Esophagus squamous epithelium (tissue), 5 donors: ENCODE data around the gene GNG14. TPM values are rescaled to one million over a fixed set of nuclear protein-coding genes. Genes with fewer than 3 reads are reported as not detected.

Experiments used
- DNase-seq: peaks from one replicate; lab custom pipeline; 2025; lab: John Stamatoyannopoulos, UW
- H3K27ac ChIP-seq, 4 donors: fragments of 200-600 bp; sonication (generic); one replicate each; pipeline ENCODE4 v1.5.1; 2016 to 2019; ENCODE audit warnings: mild to moderate bottlenecking in 1 of 4
- H3K27me3 ChIP-seq, 4 donors: fragments of 200-600 bp; sonication (generic); 1 replicate in 3 of 4; 2 replicates in 1 of 4; pipeline versions ENCODE4 v1.5.1 to v1.6.0; 2017 to 2021; ENCODE audit warnings: antibody characterized with exemption in 1 of 4
- H3K36me3 ChIP-seq, 3 donors: fragments of 200-600 bp; sonication (generic); one replicate each; pipeline ENCODE4 v1.5.1; 2016 to 2019
- H3K4me1 ChIP-seq, 3 donors: fragments of 200-600 bp; sonication (generic); one replicate each; pipeline ENCODE4 v1.5.1; 2017 to 2019
- H3K4me3 ChIP-seq, 4 donors: fragments of 200-600 bp; sonication (generic); 1 replicate in 3 of 4; 2 replicates in 1 of 4; pipeline ENCODE4 v1.5.1; 2016 to 2019; ENCODE audit warnings: mild to moderate bottlenecking in 2 of 4, moderate library complexity in 1 of 4
- H3K9me3 ChIP-seq, 3 donors: fragments of 200-600 bp; sonication (generic); one replicate each; pipeline ENCODE4 v1.5.1; 2016 to 2019
- CTCF ChIP-seq, 6 experiments: fragments of 450-650 bp in 4 of 6; fragments of 200-600 bp in 2 of 6; sonication (generic) in 2 of 6; IDR thresholded peaks; one replicate each; pipeline ENCODE4 v1.5.1; 2016 to 2019; ENCODE audit warnings: antibody characterized with exemption in 6 of 6, mild to moderate bottlenecking in 4 of 6, moderate library complexity in 4 of 6
- POLR2A ChIP-seq, 4 donors: fragments of 450-650 bp; IDR thresholded peaks; one replicate each; pipeline ENCODE4 v1.6.1; 2017; ENCODE audit warnings: antibody characterized with exemption in 4 of 4, mild to moderate bottlenecking in 4 of 4, moderate library complexity in 3 of 4
- WGBS, 2 donors: methylation state at CpG; one replicate each; pipeline ENCODE4 v1.1.5; 2018; 5-methylcytosine and 5-hydroxymethylcytosine counted together
- intact Hi-C: fragments of 100-400 bp; cut with DNase I; formaldehyde crosslinking; loops from one replicate; pipeline ENCODE4 v1.15.0; 2022
- total RNA-seq, 4 donors: library from RNA; depleted of rRNA; stranded (reverse); fragments of >200 nt; gene quantifications; one replicate each; pipeline ENCODE4 v1.1.0, GENCODE V29; 2016
- donor health status: DM: yes; HTN: yes; CAD: no.

The GNG14 gene
- total RNA-seq, 4 donors from 2014 or later = not detected

- no peak for DNase-seq
- Histone ChIP-seq H3K36me3 (peaks cover 0 to 29% (median 4%) of the 10 kb centered on the region in 3 donors), H3K4me3 (no peak overlapping the region), H3K4me1 (peaks cover 11 to 15% (median 12%) of the 10 kb centered on the region in 3 donors), H3K9me3 (no peaks in the 10 kb centered on the region), H3K27ac (no peak overlapping the region), H3K27me3 (no peaks in the 10 kb centered on the region)
- 93 to 96% methylated on average over 6 to 10 of the region's 10 CpGs for WGBS, 2 donors
- intact Hi-C loops = no loop called here
- TF ChIP-seq POLR2A (IDR thresholded peaks at IDR 0.05) = no peak
- TF ChIP-seq CTCF (IDR thresholded peaks at IDR 0.05) = no peak
These were observed 37.9 kb upstream of the GNG14 start for GRCh38 chr19:12649941-12650340.

GRCh38 chr19:12652219-12652618 lies 35.6 kb upstream of the GNG14 start:
- Histone ChIP-seq H3K4me1 (peaks cover 11 to 14% (median 11%) of the 10 kb centered on the region in 3 donors), H3K4me3 (no peak overlapping the region), H3K9me3 (no peaks in the 10 kb centered on the region), H3K27me3 (no peaks in the 10 kb centered on the region), H3K27ac (no peak overlapping the region), H3K36me3 (peaks cover 0 to 51% (median 4%) of the 10 kb centered on the region in 3 donors)
- TF ChIP-seq CTCF (IDR thresholded peaks at IDR 0.05) (no peak), POLR2A (IDR thresholded peaks at IDR 0.05) (no peak)
- 93 to 96% methylated on average over 5 to 6 of the region's 6 CpGs for WGBS, 2 donors
- intact Hi-C loops = no loop called here
- no peak for DNase-seq

GRCh38 chr19:12655546-12655945 lies 32.3 kb upstream of the GNG14 start:
- H3K27ac ChIP-seq = no peak overlapping the region
- no peak overlapping the region for H3K4me3 ChIP-seq
- no peaks in the 10 kb centered on the region for H3K9me3 ChIP-seq
- intact Hi-C loops = no loop called here
- H3K4me1 ChIP-seq = no peaks in the 10 kb centered on the region
- no peak for DNase-seq
- no peaks in the 10 kb centered on the region for H3K27me3 ChIP-seq
- no peak for TF ChIP-seq CTCF (IDR thresholded peaks at IDR 0.05)
- no peak for TF ChIP-seq POLR2A (IDR thresholded peaks at IDR 0.05)
- H3K36me3 ChIP-seq = peaks cover 4 to 85% (median 8%) of the 10 kb centered on the region in 3 donors
- WGBS, 2 donors = 94 to 96% methylated on average over 8 of the region's 8 CpGs

- Histone ChIP-seq H3K4me3 (no peak overlapping the region), H3K27ac (no peak overlapping the region), H3K27me3 (no peaks in the 10 kb centered on the region), H3K36me3 (peaks cover 4 to 89% (median 15%) of the 10 kb centered on the region in 3 donors), H3K9me3 (no peaks in the 10 kb centered on the region), H3K4me1 (no peaks in the 10 kb centered on the region)
- WGBS, 2 donors = 81 to 84% methylated on average over 29 to 30 of the region's 50 CpGs
- no peak for TF ChIP-seq POLR2A (IDR thresholded peaks at IDR 0.05)
- DNase-seq = no peak
- intact Hi-C loops = no loop called here
These were observed 30.8 kb upstream of the GNG14 start for GRCh38 chr19:12656899-12657571.

GRCh38 chr19:12657966-12658365 lies 29.8 kb upstream of the GNG14 start:
- no peak overlapping the region for H3K27ac ChIP-seq
- TF ChIP-seq CTCF (IDR thresholded peaks at IDR 0.05) (no peak), POLR2A (IDR thresholded peaks at IDR 0.05) (no peak)
- no peak overlapping the region for H3K4me3 ChIP-seq
- H3K27me3 ChIP-seq = no peaks in the 10 kb centered on the region
- H3K9me3 ChIP-seq = no peaks in the 10 kb centered on the region
- DNase-seq = no peak
- WGBS, 2 donors = 94 to 98% methylated on average over 9 to 10 of the region's 22 CpGs
- peaks cover 4 to 92% (median 23%) of the 10 kb centered on the region in 3 donors for H3K36me3 ChIP-seq
- intact Hi-C loops = no loop called here
- no peaks in the 10 kb centered on the region for H3K4me1 ChIP-seq
